ENCODE measurements around the gene CEP63. TPM values are rescaled to one million over a fixed set of nuclear protein-coding genes. Genes with fewer than 3 reads are reported as not detected.
A peak's percentile ranks its signal among the peaks of the same experiment; 100 is the strongest.

The CEP63 gene
- total RNA-seq (2014; rRNA removed; shearing (Covaris generic)): 15.1 and 17.2 TPM in 2 replicates
- polyA plus RNA-seq (2016; fragmentation: Nextera tagmentation; extraction: Ambion mirVana): 34.6 and 53.9 TPM in 2 replicates
- long read RNA-seq, partial matches to known transcripts: 10 of 16 reads
- long read RNA-seq, other reads (novel, unspliced or antisense): 6 of 16 reads

- Histone ChIP-seq H3K27ac (ENCODE audit: low read depth) (peak within 1 kb of the TSS; percentile 81), H2AFZ (peak within 1 kb of the TSS; percentile 89)
- H3K27me3 Mint-ChIP-seq (ENCODE audit: insufficient read depth, low read depth, poor library complexity): peaks cover 9% of the 10 kb centered on the region
These were observed at the start of gene CEP63, which contains the start of gene ANAPC13 for GRCh38 chr3:134485718-134486576. Gene CEP63 (plus strand): TSS chr3:134486057. CDS start chr3:134495321, 9,264 bp downstream. Gene ANAPC13 (minus strand): TSS chr3:134485985. CDS start chr3:134482904, 3,081 bp downstream.

GRCh38 chr3:134437211-134437752 lies 48.6 kb upstream of the CEP63 start:
- ATAC-seq (no peak), DNase-seq (ENCODE audit: low spot score) (no peak)
- Histone ChIP-seq H3K9me2 (ENCODE audit: insufficient read depth) (no peaks in the 10 kb centered on the region), H3K4me3 (no peak overlapping the region), H3K27ac (ENCODE audit: low read depth) (no peak overlapping the region), H4K20me1 (replicated peaks; ENCODE audit: insufficient read depth) (no peaks in the 10 kb centered on the region), H3F3A (replicated peaks; ENCODE audit: low read depth) (no peaks in the 10 kb centered on the region), H3K36me3 (ENCODE audit: insufficient read depth) (no peaks in the 10 kb centered on the region), H3K27me3 (ENCODE audit: insufficient read depth) (no peaks in the 10 kb centered on the region), H3K4me1 (ENCODE audit: insufficient read depth) (no peaks in the 10 kb centered on the region), H3K79me2 (replicated peaks; ENCODE audit: insufficient read depth) (no peaks in the 10 kb centered on the region), H3K4me2 (no peak overlapping the region), H2AFZ (no peak overlapping the region; the same call in 1 of the 2 replicates)
- Mint-ChIP-seq H3K36me3 (ENCODE audit: low read depth) (no peaks in the 10 kb centered on the region), H3K4me1 (peaks cover 4% of the 10 kb centered on the region; the same call in 2 of the 3 replicates), H3K27me3 (ENCODE audit: insufficient read depth, low read depth, poor library complexity) (peaks cover 6% of the 10 kb centered on the region), H3K9me3 (no peaks in the 10 kb centered on the region), H3K4me3 (no peak overlapping the region), H3K27ac (no peak overlapping the region)
- TF ChIP-seq CTCF (conservative IDR thresholded peaks at IDR 0.05; ENCODE audit: low read depth in 2 of 2) (no peak), EZH2phosphoT487 (IDR thresholded peaks at IDR 0.05; ENCODE audit: unreplicated experiment) (no peak), JUNB (IDR thresholded peaks at IDR 0.05; ENCODE audit: unreplicated experiment) (no peak), NANOG (IDR thresholded peaks at IDR 0.05; ENCODE audit: borderline replicate concordance) (no peak)

More at GRCh38 chr3:134485718-134486576, at the start of gene CEP63, which contains the start of gene ANAPC13:
- H3K9me3 Mint-ChIP-seq: no peaks in the 10 kb centered on the region
- Histone ChIP-seq H3K9me2 (ENCODE audit: insufficient read depth) (no peaks in the 10 kb centered on the region), H3F3A (replicated peaks; ENCODE audit: low read depth) (0 out of 2 replicates have a peak, but pooled peaks cover 3% of the 10 kb centered on the region), H3K4me2 (peak within 1 kb of the TSS; percentile 98), H4K20me1 (replicated peaks; ENCODE audit: insufficient read depth) (peaks cover 4% of the 10 kb centered on the region; the same call in 1 of the 2 replicates), H3K79me2 (replicated peaks; ENCODE audit: insufficient read depth) (peaks cover 49% of the 10 kb centered on the region), H3K36me3 (ENCODE audit: insufficient read depth) (peaks cover 16% of the 10 kb centered on the region; the same call in 1 of the 2 replicates), H3K27me3 (ENCODE audit: insufficient read depth) (no peaks in the 10 kb centered on the region), H3K4me3 (peak within 1 kb of the TSS; percentile 82), H3K4me1 (ENCODE audit: insufficient read depth) (peaks cover 14% of the 10 kb centered on the region)
- H3K27ac Mint-ChIP-seq: peak within 1 kb of the TSS; percentile 96
- peaks cover 22% of the 10 kb centered on the region for H3K4me1 Mint-ChIP-seq
- ATAC-seq (peak; percentile 87), DNase-seq (ENCODE audit: low spot score) (peak; percentile 98)
- TF ChIP-seq ZNF331 (CRISPR knock-in tag; IDR thresholded peaks at IDR 0.05; ENCODE audit: low read depth) (no peak), ZNF114 (CRISPR knock-in tag; IDR thresholded peaks at IDR 0.05) (no peak), CREB1 (CRISPR knock-in tag; IDR thresholded peaks at IDR 0.05; ENCODE audit: low read depth) (peak; percentile 62), CTCF (conservative IDR thresholded peaks at IDR 0.05; ENCODE audit: low read depth in 2 of 2) (no peak), ETS1 (IDR thresholded peaks at IDR 0.05) (peak; percentile 75; the same call in 1 of the 2 replicates), POLR2AphosphoS5 (IDR thresholded peaks at IDR 0.05; ENCODE audit: low read depth) (peak; percentile 69)
- peak within 1 kb of the TSS; percentile 91 for H3K4me3 Mint-ChIP-seq
- peaks cover 27% of the 10 kb centered on the region for H3K36me3 Mint-ChIP-seq (ENCODE audit: low read depth)
